ENCODE measurements around the gene ARL8B.

The ARL8B gene

DNA sequence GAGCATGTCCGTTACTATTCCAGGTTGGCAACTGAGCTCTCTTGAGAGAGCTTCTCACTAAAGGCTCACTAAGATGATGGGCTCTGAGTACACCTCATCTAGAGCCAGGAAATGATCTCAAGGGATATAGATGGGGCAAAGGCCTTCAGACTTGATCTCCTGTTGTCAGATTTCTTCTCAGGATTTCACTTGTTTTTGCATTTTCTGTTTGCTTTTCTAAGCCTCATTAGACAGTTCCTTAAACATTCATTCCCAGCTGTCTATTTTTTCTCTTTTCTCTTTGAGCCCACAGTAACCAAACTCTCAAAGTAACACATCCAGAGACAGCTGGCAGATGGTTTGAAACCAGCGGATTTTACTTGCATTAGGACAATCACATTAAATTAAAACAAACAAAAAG lies 28.4 kb upstream of the ARL8B start:
- TF ChIP-seq CTCF (IDR thresholded peaks at IDR 0.05) = no peak
- Histone ChIP-seq H3K9me3 (no peaks in the 10 kb centered on the region), H3K36me3 (no peaks in the 10 kb centered on the region), H3K4me3 (no peak overlapping the region), H3K4me1 (peaks cover 0 to 8% (median 4%) of the 10 kb centered on the region in 4 donors), H3K27me3 (peaks cover 0 to 23% of the 10 kb centered on the region in 2 donors), H3K27ac (no peak overlapping the region)
- no peak for DNase-seq
- intact Hi-C loops (cut with DNase I; ENCODE audit: low total_unique reads) = no loop called here

- Histone ChIP-seq H3K27me3 (peaks cover 0 to 23% of the 10 kb centered on the region in 2 donors), H3K4me1 (peaks cover 0 to 8% (median 4%) of the 10 kb centered on the region in 4 donors), H3K36me3 (no peaks in the 10 kb centered on the region), H3K4me3 (peak overlapping the region; percentile 16 to 30), H3K9me3 (no peaks in the 10 kb centered on the region), H3K27ac (no peak overlapping the region)
- intact Hi-C loops (cut with DNase I; ENCODE audit: low total_unique reads) = no loop called here
- no peak for DNase-seq
- TF ChIP-seq CTCF (IDR thresholded peaks at IDR 0.05) = no peak
These were observed 26.2 kb upstream of the ARL8B start for GRCh38 chr3:5095886-5096285.

- no peak for TF ChIP-seq CTCF (IDR thresholded peaks at IDR 0.05)
- no peaks in the 10 kb centered on the region for H3K36me3 ChIP-seq
- no peak for DNase-seq
- intact Hi-C loops (cut with DNase I; ENCODE audit: low total_unique reads) = no loop called here
- no peaks in the 10 kb centered on the region for H3K9me3 ChIP-seq
- H3K27me3 ChIP-seq = peaks cover 0 to 23% of the 10 kb centered on the region in 2 donors
- no peak overlapping the region for H3K27ac ChIP-seq
- peak overlapping the region; percentile 16 to 30 for H3K4me3 ChIP-seq
- peaks cover 0 to 8% (median 4%) of the 10 kb centered on the region in 4 donors for H3K4me1 ChIP-seq
These were observed 25.6 kb upstream of the ARL8B start for GRCh38 chr3:5096336-5097008.

DNA sequence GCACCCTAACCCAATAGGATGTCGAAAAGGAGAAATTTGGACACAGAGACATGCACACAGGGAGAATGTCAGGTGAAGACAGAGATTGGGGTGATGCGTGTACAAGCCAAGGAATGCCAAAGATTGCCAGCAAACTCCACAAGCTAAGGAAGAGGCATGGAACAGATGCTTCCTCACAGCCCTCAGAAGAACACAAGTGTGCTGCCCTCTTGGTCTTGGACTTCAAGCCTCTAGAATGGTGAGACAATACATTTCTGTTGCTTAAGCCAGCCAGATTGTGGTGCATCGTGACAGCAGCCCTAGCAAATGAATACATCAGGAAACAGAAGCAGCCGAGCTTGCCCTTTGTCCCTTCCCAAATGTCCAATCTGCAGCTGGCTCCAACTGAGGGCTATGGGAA lies 23.7 kb upstream of the ARL8B start:
- peaks cover 0 to 15% of the 10 kb centered on the region in 2 donors for H3K27me3 ChIP-seq
- H3K36me3 ChIP-seq = no peaks in the 10 kb centered on the region
- no peak for DNase-seq
- H3K4me1 ChIP-seq = peaks cover 0 to 8% (median 4%) of the 10 kb centered on the region in 4 donors
- no peaks in the 10 kb centered on the region for H3K9me3 ChIP-seq
- intact Hi-C loops (cut with DNase I; ENCODE audit: low total_unique reads) = no loop called here
- H3K4me3 ChIP-seq = no peak overlapping the region
- no peak for TF ChIP-seq CTCF (IDR thresholded peaks at IDR 0.05)
- H3K27ac ChIP-seq = no peak overlapping the region

DNA sequence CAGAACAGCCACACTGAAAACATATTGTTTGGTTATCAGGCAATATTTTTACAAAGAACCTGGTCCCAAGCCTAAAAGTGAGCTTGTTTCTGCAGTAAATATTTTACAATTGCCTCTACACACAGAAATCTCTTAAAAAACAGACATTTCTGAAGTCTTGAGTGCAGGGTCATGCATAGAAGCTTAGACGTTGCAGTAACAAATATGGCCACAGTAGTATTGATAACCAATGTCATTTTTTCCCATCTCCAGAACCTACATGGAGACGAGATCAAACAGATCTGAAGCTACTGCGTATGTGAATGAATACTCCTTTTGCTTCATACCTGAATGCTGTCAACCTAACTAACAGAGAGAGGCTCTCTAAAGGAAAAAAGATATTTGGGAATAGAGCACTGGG lies 19.6 kb upstream of the ARL8B start:
- H3K27ac ChIP-seq = no peak overlapping the region
- H3K9me3 ChIP-seq = no peaks in the 10 kb centered on the region
- DNase-seq = no peak
- no peaks in the 10 kb centered on the region for H3K36me3 ChIP-seq
- TF ChIP-seq CTCF (IDR thresholded peaks at IDR 0.05) = no peak
- H3K27me3 ChIP-seq = no peaks in the 10 kb centered on the region
- H3K4me1 ChIP-seq = no peaks in the 10 kb centered on the region
- intact Hi-C loops (cut with DNase I; ENCODE audit: low total_unique reads) = no loop called here
- H3K4me3 ChIP-seq = no peak overlapping the region

All from tibial artery (tissue), 4 donors.